ENCODE results near the gene ARID3A. TPM values are rescaled to one million over a fixed set of nuclear protein-coding genes. Genes with fewer than 3 reads are reported as not detected.

Gene ARID3A
- total and polyA plus RNA-seq, 9 donors: 1.1 to 8.1 (median 4.5) TPM

DNA sequence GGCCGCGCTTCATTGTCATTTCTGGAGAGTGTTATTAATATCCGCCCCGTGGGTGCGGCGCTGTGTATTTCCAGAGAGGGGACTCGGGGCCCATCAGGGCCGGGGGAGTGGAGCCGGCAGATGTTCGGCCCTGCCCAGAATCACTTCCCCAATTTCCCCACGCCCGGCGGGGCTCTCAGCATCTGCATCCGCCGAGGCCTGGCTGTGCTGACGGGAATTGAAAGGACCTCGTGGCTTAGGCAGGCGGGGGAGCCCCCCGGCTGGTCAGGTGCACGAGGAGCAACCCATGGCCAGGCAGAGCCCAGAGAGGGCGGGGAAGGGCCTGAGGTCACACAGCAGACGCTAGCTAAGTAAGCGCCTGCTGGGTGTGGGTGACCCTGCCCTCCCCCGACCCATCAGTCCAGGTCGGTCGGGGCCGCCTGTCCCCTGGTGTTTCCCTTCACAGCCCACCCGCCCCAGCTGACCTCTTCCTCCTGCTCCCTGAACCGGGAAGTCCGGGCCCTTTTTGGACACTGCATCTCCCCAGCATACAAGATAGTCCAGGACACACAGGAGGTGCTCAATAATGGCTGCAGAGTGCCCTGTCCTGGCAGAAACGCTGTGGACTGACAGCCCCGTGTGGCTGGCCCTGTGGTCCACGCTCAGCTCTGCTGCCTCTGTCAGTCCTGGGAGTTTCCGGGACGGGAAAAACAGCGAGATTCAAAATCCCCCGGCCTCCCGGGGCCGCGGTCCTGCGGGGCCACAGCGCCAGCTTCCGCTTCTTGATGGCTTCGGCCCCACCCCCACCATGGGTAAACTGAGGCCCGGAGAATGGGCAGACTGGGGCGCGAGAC lies 22.1 kb downstream of the ARID3A start:
- WGBS, 3 donors: 83 to 88% (median 83%) methylated on average over 47 of the region's 47 CpGs
- no peak overlapping the region for H3K27ac ChIP-seq
- peaks cover 9% of the 10 kb centered on the region for H3K4me1 ChIP-seq (ENCODE audit: insufficient read depth)
- H3K36me3 ChIP-seq: no peaks in the 10 kb centered on the region
- peak in 2 of 5 donors; percentile 12 to 22 for DNase-seq
- TF ChIP-seq, protein P1, sequence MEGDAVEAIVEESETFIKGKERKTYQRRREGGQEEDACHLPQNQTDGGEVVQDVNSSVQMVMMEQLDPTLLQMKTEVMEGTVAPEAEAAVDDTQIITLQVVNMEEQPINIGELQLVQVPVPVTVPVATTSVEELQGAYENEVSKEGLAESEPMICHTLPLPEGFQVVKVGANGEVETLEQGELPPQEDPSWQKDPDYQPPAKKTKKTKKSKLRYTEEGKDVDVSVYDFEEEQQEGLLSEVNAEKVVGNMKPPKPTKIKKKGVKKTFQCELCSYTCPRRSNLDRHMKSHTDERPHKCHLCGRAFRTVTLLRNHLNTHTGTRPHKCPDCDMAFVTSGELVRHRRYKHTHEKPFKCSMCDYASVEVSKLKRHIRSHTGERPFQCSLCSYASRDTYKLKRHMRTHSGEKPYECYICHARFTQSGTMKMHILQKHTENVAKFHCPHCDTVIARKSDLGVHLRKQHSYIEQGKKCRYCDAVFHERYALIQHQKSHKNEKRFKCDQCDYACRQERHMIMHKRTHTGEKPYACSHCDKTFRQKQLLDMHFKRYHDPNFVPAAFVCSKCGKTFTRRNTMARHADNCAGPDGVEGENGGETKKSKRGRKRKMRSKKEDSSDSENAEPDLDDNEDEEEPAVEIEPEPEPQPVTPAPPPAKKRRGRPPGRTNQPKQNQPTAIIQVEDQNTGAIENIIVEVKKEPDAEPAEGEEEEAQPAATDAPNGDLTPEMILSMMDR (IDR thresholded peaks at IDR 0.05): no peak
- no peak for TF ChIP-seq EP300 (IDR thresholded peaks at IDR 0.05)
- TF ChIP-seq POLR2A (IDR thresholded peaks at IDR 0.05): no peak
- H3K27me3 ChIP-seq: no peaks in the 10 kb centered on the region
- H3K9me3 ChIP-seq: no peaks in the 10 kb centered on the region
- intact Hi-C loops (cut with DNase I): no loop called here
- no peak overlapping the region for H3K4me3 ChIP-seq

DNA sequence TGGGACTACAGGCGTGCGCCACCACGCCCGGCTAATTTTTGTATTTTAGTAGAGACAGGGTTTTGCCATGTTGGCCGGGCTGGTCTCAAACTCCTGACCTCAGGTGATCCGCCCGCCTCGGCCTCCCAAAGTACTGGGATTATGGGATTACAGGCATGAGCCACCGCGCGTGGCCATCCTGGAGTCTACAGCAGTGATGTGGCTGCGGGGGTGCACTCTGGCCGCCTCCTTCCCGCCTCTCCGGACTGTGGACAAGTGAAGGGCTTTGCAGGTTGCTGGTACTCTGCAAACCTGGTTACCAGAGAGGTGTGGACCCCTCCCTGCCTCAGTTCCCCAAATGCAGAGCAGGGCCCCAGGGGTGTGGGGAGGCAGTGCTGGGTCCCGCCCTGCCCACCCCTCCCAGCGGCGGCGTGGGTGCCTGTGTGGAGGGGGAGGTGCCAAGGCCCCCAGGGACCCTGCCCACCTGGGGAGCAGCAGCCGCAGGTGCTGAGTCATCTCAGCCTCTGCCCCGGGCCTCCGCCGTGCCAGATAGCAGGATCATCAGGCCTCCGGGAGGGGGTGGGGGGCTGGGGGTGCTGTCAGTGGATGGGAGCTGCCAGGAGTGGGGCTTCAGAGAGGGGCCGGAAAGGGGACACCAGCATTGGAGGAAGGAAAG lies 23.1 kb downstream of the ARID3A start:
- Histone ChIP-seq H3K4me1 (ENCODE audit: insufficient read depth) (peaks cover 10% of the 10 kb centered on the region), H3K27me3 (no peaks in the 10 kb centered on the region), H3K27ac (no peak overlapping the region), H3K9me3 (no peaks in the 10 kb centered on the region), H3K36me3 (no peaks in the 10 kb centered on the region), H3K4me3 (no peak overlapping the region)
- DNase-seq: peak in 1 of 5 donors; percentile 10
- TF ChIP-seq POLR2A (IDR thresholded peaks at IDR 0.05) (no peak), EP300 (IDR thresholded peaks at IDR 0.05) (no peak)
- TF ChIP-seq, protein P1 (IDR thresholded peaks at IDR 0.05): no peak
- intact Hi-C loops (cut with DNase I): no loop called here
- 88 to 93% (median 91%) methylated on average over 22 to 25 of the region's 25 CpGs for WGBS, 3 donors

DNA sequence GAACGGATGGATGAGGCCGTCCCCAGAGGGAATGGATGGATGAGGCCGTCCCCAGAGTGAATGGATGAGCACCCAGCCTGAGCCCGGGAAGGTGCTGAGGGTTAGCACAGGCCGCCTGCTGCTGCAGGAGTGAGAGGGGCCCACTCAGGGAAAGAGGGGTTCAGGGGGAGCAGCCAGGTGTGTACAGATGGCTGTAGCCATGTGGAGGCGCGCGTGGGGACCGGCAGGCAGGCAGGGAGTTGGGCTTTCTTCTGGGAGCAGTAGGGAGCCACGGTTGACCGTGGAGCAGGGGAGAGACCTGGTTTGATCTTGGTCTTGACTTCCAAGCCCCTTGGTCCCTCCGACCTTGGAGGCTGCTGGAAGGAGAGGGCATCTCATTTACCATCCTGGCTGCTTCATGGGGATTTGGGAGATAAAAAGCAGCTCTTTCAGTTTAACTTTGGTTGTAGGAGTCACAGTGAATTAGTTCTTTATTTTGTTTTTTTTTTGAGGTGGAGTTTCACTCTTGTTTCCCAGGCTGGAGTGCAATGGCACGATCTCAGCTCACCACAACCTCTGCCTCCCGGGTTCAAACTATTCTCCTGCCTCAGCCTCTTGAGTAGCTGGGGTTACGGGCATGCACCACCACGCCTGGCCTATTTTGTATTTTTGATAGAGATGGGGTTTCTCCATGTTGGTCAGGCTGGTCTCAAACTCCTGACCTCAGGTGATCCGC lies 24.7 kb downstream of the ARID3A start:
- H3K36me3 ChIP-seq: no peaks in the 10 kb centered on the region
- TF ChIP-seq, protein P1 (IDR thresholded peaks at IDR 0.05): no peak
- TF ChIP-seq EP300 (IDR thresholded peaks at IDR 0.05): no peak
- no peak for TF ChIP-seq POLR2A (IDR thresholded peaks at IDR 0.05)
- no peak overlapping the region for H3K4me3 ChIP-seq
- intact Hi-C loops (cut with DNase I): no loop called here
- DNase-seq: peak in 1 of 5 donors; percentile 13
- H3K27me3 ChIP-seq: no peaks in the 10 kb centered on the region
- no peaks in the 10 kb centered on the region for H3K9me3 ChIP-seq
- H3K4me1 ChIP-seq (ENCODE audit: insufficient read depth): peaks cover 3% of the 10 kb centered on the region
- no peak overlapping the region for H3K27ac ChIP-seq
- 84 to 90% (median 85%) methylated on average over 17 of the region's 17 CpGs for WGBS, 3 donors

DNA sequence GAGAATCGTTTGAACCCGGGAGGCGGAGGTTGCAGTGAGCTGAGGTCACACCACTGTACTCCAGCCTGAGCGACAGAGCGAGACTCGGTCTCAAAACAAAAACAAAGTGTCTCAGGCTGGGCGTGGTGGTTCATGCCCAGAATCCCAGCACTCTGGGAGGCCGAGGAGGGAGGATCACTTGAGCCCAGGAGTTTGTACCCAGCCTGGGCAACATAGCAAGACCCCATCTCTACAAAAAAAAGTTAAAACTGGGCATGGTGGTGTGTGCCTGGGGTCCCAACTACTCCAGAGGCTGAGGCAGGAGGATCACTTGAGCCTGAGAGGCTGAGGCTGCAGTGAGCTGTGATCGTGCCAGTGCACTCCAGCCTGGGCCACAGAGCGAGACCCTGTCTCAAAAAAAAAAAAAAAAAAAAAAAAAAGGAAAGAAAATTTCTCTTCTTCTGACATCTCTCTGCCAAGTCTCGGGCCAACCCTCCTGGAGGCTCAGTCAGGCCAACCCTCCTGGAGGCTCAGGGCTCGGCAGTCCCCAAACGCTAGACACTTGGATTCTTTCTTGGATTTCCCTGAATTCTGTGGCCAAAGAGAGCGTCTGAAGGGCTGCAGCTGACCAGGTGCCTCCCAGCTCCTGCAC lies 26.3 kb downstream of the ARID3A start:
- Histone ChIP-seq H3K27me3 (no peaks in the 10 kb centered on the region), H3K4me3 (no peak overlapping the region), H3K4me1 (ENCODE audit: insufficient read depth) (peaks cover 3% of the 10 kb centered on the region), H3K9me3 (no peaks in the 10 kb centered on the region), H3K27ac (no peak overlapping the region), H3K36me3 (no peaks in the 10 kb centered on the region)
- intact Hi-C loops (cut with DNase I): no loop called here
- TF ChIP-seq POLR2A (IDR thresholded peaks at IDR 0.05) (no peak), EP300 (IDR thresholded peaks at IDR 0.05) (no peak)
- TF ChIP-seq, protein P1 (IDR thresholded peaks at IDR 0.05): no peak
- DNase-seq: no peak
- WGBS, 3 donors: 71 to 83% (median 73%) methylated on average over 14 of the region's 14 CpGs
